Breast epithelium (tissue), 4 donors: ENCODE results near the gene ADD1. TPM values are rescaled to one million over a fixed set of nuclear protein-coding genes. Genes with fewer than 3 reads are reported as not detected.

Experiments used
- DNase-seq, 2 donors: peaks; one replicate each; pipeline ENCODE4 v3.0.0-alpha.2; 2019; ENCODE audit warnings: low spot score in 2 of 2
- H3K27ac ChIP-seq, 2 donors: fragments of 200-600 bp; sonication (generic) in 1 of 2; one replicate each; pipeline ENCODE4 v1.5.1; 2016 to 2019; ENCODE audit warnings: mild to moderate bottlenecking in 1 of 2
- H3K27me3 ChIP-seq, 2 donors: fragments of 200-600 bp; sonication (generic) in 1 of 2; one replicate each; pipeline versions ENCODE4 v1.5.1 to v1.6.0; 2017 to 2019; ENCODE audit warnings: control low read depth in 1 of 2, mild to moderate bottlenecking in 1 of 2
- H3K36me3 ChIP-seq: fragments of 200-600 bp; one replicate; pipeline ENCODE4 v1.5.1; 2019
- H3K4me1 ChIP-seq, 2 donors: fragments of 200-600 bp; sonication (generic); one replicate each; pipeline ENCODE4 v1.5.1; 2016 to 2019; ENCODE audit warnings: control low read depth in 1 of 2
- H3K4me3 ChIP-seq, 3 donors: fragments of 200-600 bp; sonication (generic); 1 replicate in 2 of 3; 2 replicates in 1 of 3; pipeline ENCODE4 v1.5.1; 2016 to 2019; ENCODE audit warnings: mild to moderate bottlenecking in 3 of 3, moderate library complexity in 2 of 3
- H3K9me3 ChIP-seq, 2 donors: fragments of 200-600 bp; sonication (generic) in 1 of 2; one replicate each; pipeline ENCODE4 v1.5.1; 2016 to 2019; ENCODE audit warnings: control low read depth in 1 of 2
- POLR2A ChIP-seq: fragments of 450-650 bp; IDR thresholded peaks from one replicate; pipeline ENCODE4 v1.6.1; 2016; ENCODE audit warnings: antibody characterized with exemption, mild to moderate bottlenecking, moderate library complexity
- POLR2AphosphoS5 ChIP-seq, 3 donors: sonication (generic); formaldehyde crosslinking; IDR thresholded peaks; one replicate each; pipeline ENCODE4 v1.6.1; 2017; ENCODE audit warnings: antibody characterized with exemption in 3 of 3
- intact Hi-C: fragments of 100-400 bp; cut with DNase I; formaldehyde crosslinking; loops from one replicate; pipeline ENCODE4 v1.15.1; 2023; ENCODE audit warnings: low total_unique reads
- total RNA-seq, 3 donors: library from RNA; depleted of rRNA; stranded (reverse); fragments of >200 nt; gene quantifications; one replicate each; pipeline ENCODE4 v1.1.0, GENCODE V29; 2016
- TF ChIP-seq, protein P1 (sequence below), 3 donors: fragments of 450-650 bp; IDR thresholded peaks; one replicate each; pipeline ENCODE4 v1.5.1; 2016 to 2017; ENCODE audit warnings: antibody characterized with exemption in 3 of 3, mild to moderate bottlenecking in 3 of 3, moderate library complexity in 3 of 3

ADD1 gene
- total RNA-seq, 3 donors from 2014 or later = 161 to 193 (median 181) TPM

DNA sequence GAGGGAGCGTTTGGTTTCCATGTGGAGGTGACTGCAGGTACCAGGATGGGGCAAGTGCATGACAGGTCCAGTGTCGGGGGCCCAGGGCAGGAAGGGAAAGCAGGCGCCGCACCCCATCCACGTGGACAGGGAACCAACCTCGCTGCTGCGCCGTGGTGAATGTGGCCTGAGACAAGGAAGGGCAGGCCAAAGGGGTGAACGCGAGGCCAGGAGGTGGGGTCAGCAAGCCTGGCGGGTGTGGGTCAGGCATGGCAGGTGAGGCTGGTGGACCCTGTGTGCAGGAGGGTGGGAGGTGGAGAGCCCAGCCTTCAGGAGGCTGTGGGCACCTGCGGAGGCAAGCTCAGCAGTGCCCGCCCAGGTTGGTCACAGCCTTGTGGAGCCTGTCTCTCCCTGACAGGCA, 36.1 kb upstream of the ADD1 start:
- no peak for DNase-seq
- no peaks in the 10 kb centered on the region for H3K36me3 ChIP-seq
- TF ChIP-seq POLR2AphosphoS5 (IDR thresholded peaks at IDR 0.05) (no peak), POLR2A (no peak)
- TF ChIP-seq, protein P1, sequence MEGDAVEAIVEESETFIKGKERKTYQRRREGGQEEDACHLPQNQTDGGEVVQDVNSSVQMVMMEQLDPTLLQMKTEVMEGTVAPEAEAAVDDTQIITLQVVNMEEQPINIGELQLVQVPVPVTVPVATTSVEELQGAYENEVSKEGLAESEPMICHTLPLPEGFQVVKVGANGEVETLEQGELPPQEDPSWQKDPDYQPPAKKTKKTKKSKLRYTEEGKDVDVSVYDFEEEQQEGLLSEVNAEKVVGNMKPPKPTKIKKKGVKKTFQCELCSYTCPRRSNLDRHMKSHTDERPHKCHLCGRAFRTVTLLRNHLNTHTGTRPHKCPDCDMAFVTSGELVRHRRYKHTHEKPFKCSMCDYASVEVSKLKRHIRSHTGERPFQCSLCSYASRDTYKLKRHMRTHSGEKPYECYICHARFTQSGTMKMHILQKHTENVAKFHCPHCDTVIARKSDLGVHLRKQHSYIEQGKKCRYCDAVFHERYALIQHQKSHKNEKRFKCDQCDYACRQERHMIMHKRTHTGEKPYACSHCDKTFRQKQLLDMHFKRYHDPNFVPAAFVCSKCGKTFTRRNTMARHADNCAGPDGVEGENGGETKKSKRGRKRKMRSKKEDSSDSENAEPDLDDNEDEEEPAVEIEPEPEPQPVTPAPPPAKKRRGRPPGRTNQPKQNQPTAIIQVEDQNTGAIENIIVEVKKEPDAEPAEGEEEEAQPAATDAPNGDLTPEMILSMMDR (IDR thresholded peaks at IDR 0.05) = no peak
- H3K27ac ChIP-seq = peak overlapping the region in 1 of 2 donors; percentile 20
- no peak overlapping the region for H3K4me3 ChIP-seq
- intact Hi-C loops = no loop called here
- no peaks in the 10 kb centered on the region for H3K27me3 ChIP-seq
- H3K9me3 ChIP-seq = no peaks in the 10 kb centered on the region
- peaks cover 2 to 32% of the 10 kb centered on the region in 2 donors for H3K4me1 ChIP-seq

- no peaks in the 10 kb centered on the region for H3K27me3 ChIP-seq
- intact Hi-C loops = no loop called here
- TF ChIP-seq, protein P1 (IDR thresholded peaks at IDR 0.05) = no peak
- no peak for TF ChIP-seq POLR2A
- no peak for TF ChIP-seq POLR2AphosphoS5 (IDR thresholded peaks at IDR 0.05)
- no peak for DNase-seq
- H3K4me1 ChIP-seq = peaks cover 2 to 32% of the 10 kb centered on the region in 2 donors
- H3K27ac ChIP-seq = peak overlapping the region in 1 of 2 donors; percentile 20
- H3K4me3 ChIP-seq = no peak overlapping the region
- H3K9me3 ChIP-seq = no peaks in the 10 kb centered on the region
- H3K36me3 ChIP-seq = no peaks in the 10 kb centered on the region
These were observed 35.6 kb upstream of the ADD1 start for GRCh38 chr4:2808001-2808400.

- Histone ChIP-seq H3K4me1 (peaks cover 0 to 32% of the 10 kb centered on the region in 2 donors), H3K27ac (peak overlapping the region in 1 of 2 donors; percentile 26), H3K9me3 (no peaks in the 10 kb centered on the region), H3K27me3 (no peaks in the 10 kb centered on the region), H3K4me3 (no peak overlapping the region), H3K36me3 (no peaks in the 10 kb centered on the region)
- TF ChIP-seq POLR2AphosphoS5 (IDR thresholded peaks at IDR 0.05) (no peak), POLR2A (no peak)
- TF ChIP-seq, protein P1 (IDR thresholded peaks at IDR 0.05) = no peak
- DNase-seq = no peak
- intact Hi-C loops = no loop called here
These were observed 33.9 kb upstream of the ADD1 start for GRCh38 chr4:2809610-2810180.

DNA sequence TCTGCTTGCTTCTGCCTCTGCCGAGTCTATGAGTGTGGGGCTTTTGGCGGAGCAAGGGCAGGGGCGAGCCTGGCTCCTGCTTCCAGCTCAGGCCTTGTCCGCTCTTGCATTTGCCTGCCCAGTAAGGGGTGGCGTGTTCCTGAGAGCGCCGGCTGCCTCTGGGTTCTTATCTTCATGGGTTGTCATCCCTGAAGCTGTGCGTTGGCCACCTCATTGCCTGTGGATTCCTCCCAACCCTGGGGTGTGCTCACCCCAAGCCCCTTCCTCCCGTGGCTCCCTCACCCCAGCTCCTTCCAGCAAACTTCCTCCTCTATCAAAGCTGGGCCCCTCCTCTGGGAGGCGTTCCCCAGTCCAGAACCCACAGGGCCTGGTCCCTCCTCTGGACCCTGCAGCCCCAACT, 33.3 kb upstream of the ADD1 start:
- peaks cover 0 to 29% of the 10 kb centered on the region in 2 donors for H3K4me1 ChIP-seq
- H3K27ac ChIP-seq = peak overlapping the region in 1 of 2 donors; percentile 26

More for the DNA sequence above, 33.3 kb upstream of the ADD1 start:
- no peaks in the 10 kb centered on the region for H3K9me3 ChIP-seq
- H3K36me3 ChIP-seq = no peaks in the 10 kb centered on the region
- H3K27me3 ChIP-seq = no peaks in the 10 kb centered on the region
- intact Hi-C loops = no loop called here
- DNase-seq = no peak
- TF ChIP-seq POLR2A = no peak
- TF ChIP-seq, protein P1 (IDR thresholded peaks at IDR 0.05) = no peak
- TF ChIP-seq POLR2AphosphoS5 (IDR thresholded peaks at IDR 0.05) = no peak
- H3K4me3 ChIP-seq = no peak overlapping the region
